ENCODE data around the gene RPL15.
A peak's percentile ranks its signal among the peaks of the same experiment; 100 is the strongest.

The RPL15 gene

GRCh38 chr3:23942546-23942945, 25.6 kb downstream of the RPL15 start:
- Histone ChIP-seq H3K36me3 (ENCODE audit: control insufficient read depth in 1 of 2, insufficient read depth in 2 of 2, low read length in 2 of 2) (no peaks in the 10 kb centered on the region), H3K4me3 (ENCODE audit: low read depth in 1 of 2, low read length in 2 of 2) (no peak overlapping the region), H3K27ac (ENCODE audit: low read depth, low read length) (no peak overlapping the region), H3K27me3 (ENCODE audit: control insufficient read depth in 1 of 2, insufficient read depth in 2 of 2, low read length in 2 of 2) (peaks cover 0 to 11% of the 10 kb centered on the region in 2 donors), H3K9ac (ENCODE audit: low read depth in 1 of 2, low read length in 2 of 2) (no peak overlapping the region), H3K4me1 (ENCODE audit: control insufficient read depth in 1 of 2, insufficient read depth in 2 of 2, low read length in 2 of 2) (peaks cover 17 to 19% of the 10 kb centered on the region in 2 donors), H3K9me3 (ENCODE audit: control insufficient read depth in 1 of 2, low read length in 2 of 2) (no peaks in the 10 kb centered on the region)

- H3K9me3 ChIP-seq (ENCODE audit: control insufficient read depth in 1 of 2, low read length in 2 of 2), result no peaks in the 10 kb centered on the region
- H3K27ac ChIP-seq (ENCODE audit: low read depth, low read length), result no peak overlapping the region
- peak overlapping the region; percentile 70 to 79 for H3K4me3 ChIP-seq (ENCODE audit: low read depth in 1 of 2, low read length in 2 of 2)
- H3K27me3 ChIP-seq (ENCODE audit: control insufficient read depth in 1 of 2, insufficient read depth in 2 of 2, low read length in 2 of 2), result peaks cover 0 to 11% of the 10 kb centered on the region in 2 donors
- peaks cover 27 to 29% of the 10 kb centered on the region in 2 donors for H3K4me1 ChIP-seq (ENCODE audit: control insufficient read depth in 1 of 2, insufficient read depth in 2 of 2, low read length in 2 of 2)
- H3K36me3 ChIP-seq (ENCODE audit: control insufficient read depth in 1 of 2, insufficient read depth in 2 of 2, low read length in 2 of 2), result no peaks in the 10 kb centered on the region
- peak overlapping the region; percentile 33 to 54 for H3K9ac ChIP-seq (ENCODE audit: low read depth in 1 of 2, low read length in 2 of 2)
Observed at GRCh38 chr3:23944007-23944783, 27.3 kb downstream of the RPL15 start.

GRCh38 chr3:23944861-23945662, 28.1 kb downstream of the RPL15 start, which contains the start of gene NR1D2:
TSS of gene NR1D2 (plus strand) at chr3:23945286. CDS start at chr3:23945579, 293 bp downstream.
- no peaks in the 10 kb centered on the region for H3K36me3 ChIP-seq (ENCODE audit: control insufficient read depth in 1 of 2, insufficient read depth in 2 of 2, low read length in 2 of 2)
- H3K27ac ChIP-seq (ENCODE audit: low read depth, low read length), result peak within 1 kb of the TSS; percentile 93
- H3K4me3 ChIP-seq (ENCODE audit: low read depth in 1 of 2, low read length in 2 of 2), result peak within 1 kb of the TSS; percentile 79 to 93
- H3K4me1 ChIP-seq (ENCODE audit: control insufficient read depth in 1 of 2, insufficient read depth in 2 of 2, low read length in 2 of 2), result peaks cover 35 to 38% of the 10 kb centered on the region in 2 donors
- peak within 1 kb of the TSS; percentile 73 to 90 for H3K9ac ChIP-seq (ENCODE audit: low read depth in 1 of 2, low read length in 2 of 2)
- peaks cover 0 to 11% of the 10 kb centered on the region in 2 donors for H3K27me3 ChIP-seq (ENCODE audit: control insufficient read depth in 1 of 2, insufficient read depth in 2 of 2, low read length in 2 of 2)
- no peaks in the 10 kb centered on the region for H3K9me3 ChIP-seq (ENCODE audit: control insufficient read depth in 1 of 2, low read length in 2 of 2)

- no peaks in the 10 kb centered on the region for H3K36me3 ChIP-seq (ENCODE audit: control insufficient read depth in 1 of 2, insufficient read depth in 2 of 2, low read length in 2 of 2)
- no peak overlapping the region for H3K9ac ChIP-seq (ENCODE audit: low read depth in 1 of 2, low read length in 2 of 2)
- H3K9me3 ChIP-seq (ENCODE audit: control insufficient read depth in 1 of 2, low read length in 2 of 2), result no peaks in the 10 kb centered on the region
- peak overlapping the region; percentile 93 for H3K27ac ChIP-seq (ENCODE audit: low read depth, low read length)
- H3K4me1 ChIP-seq (ENCODE audit: control insufficient read depth in 1 of 2, insufficient read depth in 2 of 2, low read length in 2 of 2), result peaks cover 36 to 43% of the 10 kb centered on the region in 2 donors
- peaks cover 0 to 11% of the 10 kb centered on the region in 2 donors for H3K27me3 ChIP-seq (ENCODE audit: control insufficient read depth in 1 of 2, insufficient read depth in 2 of 2, low read length in 2 of 2)
- peak overlapping the region; percentile 24 to 79 for H3K4me3 ChIP-seq (ENCODE audit: low read depth in 1 of 2, low read length in 2 of 2)
Observed at GRCh38 chr3:23945663-23945912, 28.7 kb downstream of the RPL15 start.

- peak overlapping the region; percentile 73 to 90 for H3K9ac ChIP-seq (ENCODE audit: low read depth in 1 of 2, low read length in 2 of 2)
- peak overlapping the region; percentile 69 to 93 for H3K4me3 ChIP-seq (ENCODE audit: low read depth in 1 of 2, low read length in 2 of 2)
- peak overlapping the region; percentile 89 for H3K27ac ChIP-seq (ENCODE audit: low read depth, low read length)
- no peaks in the 10 kb centered on the region for H3K36me3 ChIP-seq (ENCODE audit: control insufficient read depth in 1 of 2, insufficient read depth in 2 of 2, low read length in 2 of 2)
- peaks cover 0 to 11% of the 10 kb centered on the region in 2 donors for H3K27me3 ChIP-seq (ENCODE audit: control insufficient read depth in 1 of 2, insufficient read depth in 2 of 2, low read length in 2 of 2)
- no peaks in the 10 kb centered on the region for H3K9me3 ChIP-seq (ENCODE audit: control insufficient read depth in 1 of 2, low read length in 2 of 2)
- peaks cover 36 to 44% of the 10 kb centered on the region in 2 donors for H3K4me1 ChIP-seq (ENCODE audit: control insufficient read depth in 1 of 2, insufficient read depth in 2 of 2, low read length in 2 of 2)
Observed at GRCh38 chr3:23945913-23946687, 29.2 kb downstream of the RPL15 start.

GRCh38 chr3:23948761-23949160, 31.8 kb downstream of the RPL15 start:
- H3K9me3 ChIP-seq (ENCODE audit: control insufficient read depth in 1 of 2, low read length in 2 of 2), result no peaks in the 10 kb centered on the region
- H3K27ac ChIP-seq (ENCODE audit: low read depth, low read length), result no peak overlapping the region
- peaks cover 0 to 7% of the 10 kb centered on the region in 2 donors for H3K27me3 ChIP-seq (ENCODE audit: control insufficient read depth in 1 of 2, insufficient read depth in 2 of 2, low read length in 2 of 2)
- H3K4me3 ChIP-seq (ENCODE audit: low read depth in 1 of 2, low read length in 2 of 2), result no peak overlapping the region
- H3K4me1 ChIP-seq (ENCODE audit: control insufficient read depth in 1 of 2, insufficient read depth in 2 of 2, low read length in 2 of 2), result peaks cover 36 to 50% of the 10 kb centered on the region in 2 donors
- H3K36me3 ChIP-seq (ENCODE audit: control insufficient read depth in 1 of 2, insufficient read depth in 2 of 2, low read length in 2 of 2), result no peaks in the 10 kb centered on the region
- H3K9ac ChIP-seq (ENCODE audit: low read depth in 1 of 2, low read length in 2 of 2), result no peak overlapping the region

- no peak overlapping the region for H3K27ac ChIP-seq (ENCODE audit: low read depth, low read length)
- no peaks in the 10 kb centered on the region for H3K9me3 ChIP-seq (ENCODE audit: control insufficient read depth in 1 of 2, low read length in 2 of 2)
- no peaks in the 10 kb centered on the region for H3K27me3 ChIP-seq (ENCODE audit: control insufficient read depth in 1 of 2, insufficient read depth in 2 of 2, low read length in 2 of 2)
- peaks cover 33 to 44% of the 10 kb centered on the region in 2 donors for H3K4me1 ChIP-seq (ENCODE audit: control insufficient read depth in 1 of 2, insufficient read depth in 2 of 2, low read length in 2 of 2)
- H3K9ac ChIP-seq (ENCODE audit: low read depth in 1 of 2, low read length in 2 of 2), result no peak overlapping the region
- peak overlapping the region in 1 of 2 donors; percentile 18 for H3K4me3 ChIP-seq (ENCODE audit: low read depth in 1 of 2, low read length in 2 of 2)
- peaks cover 2% of the 10 kb centered on the region in 2 donors for H3K36me3 ChIP-seq (ENCODE audit: control insufficient read depth in 1 of 2, insufficient read depth in 2 of 2, low read length in 2 of 2)
Observed at GRCh38 chr3:23949784-23950183, 32.9 kb downstream of the RPL15 start.

GRCh38 chr3:23950293-23950692, 33.4 kb downstream of the RPL15 start:
- peak overlapping the region in 1 of 2 donors; percentile 18 for H3K4me3 ChIP-seq (ENCODE audit: low read depth in 1 of 2, low read length in 2 of 2)

GRCh38 chr3:23952646-23953045, 35.7 kb downstream of the RPL15 start:
- H3K27ac ChIP-seq (ENCODE audit: low read depth, low read length), result no peak overlapping the region
- no peaks in the 10 kb centered on the region for H3K27me3 ChIP-seq (ENCODE audit: control insufficient read depth in 1 of 2, insufficient read depth in 2 of 2, low read length in 2 of 2)
- H3K36me3 ChIP-seq (ENCODE audit: control insufficient read depth in 1 of 2, insufficient read depth in 2 of 2, low read length in 2 of 2), result peaks cover 4 to 12% of the 10 kb centered on the region in 2 donors
- no peaks in the 10 kb centered on the region for H3K9me3 ChIP-seq (ENCODE audit: control insufficient read depth in 1 of 2, low read length in 2 of 2)
- peaks cover 21 to 32% of the 10 kb centered on the region in 2 donors for H3K4me1 ChIP-seq (ENCODE audit: control insufficient read depth in 1 of 2, insufficient read depth in 2 of 2, low read length in 2 of 2)
- H3K9ac ChIP-seq (ENCODE audit: low read depth in 1 of 2, low read length in 2 of 2), result no peak overlapping the region
- no peak overlapping the region for H3K4me3 ChIP-seq (ENCODE audit: low read depth in 1 of 2, low read length in 2 of 2)

More at GRCh38 chr3:23950293-23950692, 33.4 kb downstream of the RPL15 start:
- peaks cover 33 to 44% of the 10 kb centered on the region in 2 donors for H3K4me1 ChIP-seq (ENCODE audit: control insufficient read depth in 1 of 2, insufficient read depth in 2 of 2, low read length in 2 of 2)
- H3K9ac ChIP-seq (ENCODE audit: low read depth in 1 of 2, low read length in 2 of 2), result no peak overlapping the region
- no peak overlapping the region for H3K27ac ChIP-seq (ENCODE audit: low read depth, low read length)
- H3K27me3 ChIP-seq (ENCODE audit: control insufficient read depth in 1 of 2, insufficient read depth in 2 of 2, low read length in 2 of 2), result no peaks in the 10 kb centered on the region
- H3K36me3 ChIP-seq (ENCODE audit: control insufficient read depth in 1 of 2, insufficient read depth in 2 of 2, low read length in 2 of 2), result peaks cover 4 to 6% of the 10 kb centered on the region in 2 donors
- no peaks in the 10 kb centered on the region for H3K9me3 ChIP-seq (ENCODE audit: control insufficient read depth in 1 of 2, low read length in 2 of 2)

Data from duodenal mucosa (tissue), 2 donors.